K562 (cell line): ENCODE results near the gene SLC36A3. TPM values are rescaled to one million over a fixed set of nuclear protein-coding genes. Genes with fewer than 3 reads are reported as not detected.

ENCODE experiments used
- ATAC-seq: fragments of 200-7000 bp; cut with Tn5 transposase; 3 replicates; pipeline ENCODE4 v1.9.1; 2020; ENCODE audit warnings: moderate library complexity
- BruUV-seq: library from RNA; stranded (reverse); fragments of 400-500 nt; replicated peaks from 2 replicates; lab custom pipeline; 2021; lab: Mats Ljungman, UMichigan
- CTCF ChIA-PET: fragments of 300-600 bp; formaldehyde crosslinking; extraction: SDS; loops from one replicate; lab custom pipeline; 2021; ENCODE audit warnings: low intra/inter-chr PET ratio; lab: Yijun Ruan, JAX
- POLR2A ChIA-PET: fragments of 300-600, 350-650 bp; sonication (Branson Sonifier 250); formaldehyde crosslinking; extraction: SDS; loops from one replicate; lab custom pipeline; 2021; ENCODE audit warnings: antibody characterized with exemption, inconsistent platforms; lab: Yijun Ruan, JAX
- DNase-seq, 4 experiments: peaks; one replicate each; pipeline versions ENCODE4 v3.0.0 to v3.0.0-alpha.2; 2011 to 2018; ENCODE audit warnings: low spot score in 3 of 4, mixed read lengths in 3 of 4; ENCODE audit errors: extremely low read depth in 1 of 4
- FAIRE-seq: peaks from 2 replicates; lab custom pipeline; 2011; peaks lifted over from hg19 to GRCh38; lab: Jason Lieb, UNC
- H2AFZ ChIP-seq: 2 replicates; pipeline ENCODE4 v1.6.0; 2011; ENCODE audit warnings: low read depth, low read length, control low read depth, inconsistent platforms
- H3K27ac ChIP-seq: fragments of 200-600 bp; 3 replicates; pipeline ENCODE4 v1.8.0; 2011; ENCODE audit warnings: low read depth, mild to moderate bottlenecking, control low read depth, inconsistent platforms, low read length, moderate library complexity, mixed read lengths; ENCODE audit errors: extremely low read depth
- H3K27me3 ChIP-seq, 2 experiments: fragments of 300-600 bp in 1 of 2; 2 replicates in 1 of 2; 3 replicates in 1 of 2; pipeline versions ENCODE4 v1.6.0 to v1.8.0; 2011; ENCODE audit warnings: inconsistent platforms in 2 of 2, low read length in 2 of 2, mild to moderate bottlenecking in 1 of 2, mixed read lengths in 1 of 2, moderate library complexity in 1 of 2; ENCODE audit not compliant: control insufficient read depth in 2 of 2, insufficient read depth in 2 of 2
- H3K36me3 ChIP-seq: fragments of 300-600 bp; 3 replicates; pipeline ENCODE4 v1.8.0; 2011; ENCODE audit warnings: mild to moderate bottlenecking, low read length, inconsistent platforms; ENCODE audit not compliant: control insufficient read depth, insufficient read depth
- H3K4me1 ChIP-seq, 2 experiments: fragments of 200-600 bp in 1 of 2; replicated peaks in 1 of 2; 2 replicates in 1 of 2; 3 replicates in 1 of 2; pipeline versions ENCODE4 v1.5.1 to v1.8.0; 2011; ENCODE audit warnings: inconsistent platforms in 2 of 2, low read length in 2 of 2, mild to moderate bottlenecking in 1 of 2, mixed read lengths in 1 of 2, moderate library complexity in 1 of 2; ENCODE audit not compliant: control insufficient read depth in 2 of 2, insufficient read depth in 2 of 2
- H3K4me2 ChIP-seq: 2 replicates; pipeline ENCODE4 v1.6.1; 2011; ENCODE audit warnings: low read length, control low read depth, inconsistent platforms, mixed read lengths; ENCODE audit not compliant: insufficient read depth
- H3K4me3 ChIP-seq: fragments of 200-600 bp; sonication (generic), shearing (Covaris generic); 2 replicates; pipeline ENCODE4 v1.5.1; 2016; ENCODE audit warnings: control low read depth, inconsistent platforms
- H3K79me2 ChIP-seq: fragments of 200-600 bp; 3 replicates; pipeline ENCODE4 v1.8.0; 2011; ENCODE audit warnings: low read length, inconsistent platforms; ENCODE audit not compliant: control insufficient read depth, insufficient read depth
- H3K9ac ChIP-seq, 2 experiments: 2 replicates each; pipeline versions ENCODE4 v1.6.0 to v1.6.1; 2011; ENCODE audit warnings: low read depth in 2 of 2, low read length in 2 of 2, control low read depth in 1 of 2, inconsistent platforms in 1 of 2, mild to moderate bottlenecking in 1 of 2, mixed read lengths in 1 of 2; ENCODE audit not compliant: insufficient read depth in 1 of 2
- H3K9me1 ChIP-seq: one replicate; pipeline ENCODE4 v1.6.0; 2011; ENCODE audit warnings: inconsistent platforms, mild to moderate bottlenecking, low read length, moderate library complexity; ENCODE audit not compliant: control insufficient read depth, insufficient read depth
- H3K9me3 ChIP-seq: replicated peaks from 2 replicates; pipeline ENCODE4 v1.5.1; 2011; ENCODE audit warnings: low read depth, low read length, inconsistent platforms; ENCODE audit not compliant: control insufficient read depth, insufficient read depth
- H4K20me1 ChIP-seq: replicated peaks from 2 replicates; pipeline ENCODE4 v1.6.1; 2011; ENCODE audit warnings: low read length, inconsistent platforms, mixed read lengths; ENCODE audit not compliant: control insufficient read depth, insufficient read depth
- BMI1 ChIP-seq: fragments of 150-350 bp; IDR thresholded peaks from 2 replicates; pipeline ENCODE4 v1.6.1; 2014; ENCODE audit warnings: low read length
- CBFB ChIP-seq: sonication (generic); formaldehyde crosslinking; IDR thresholded peaks from 2 replicates; pipeline ENCODE4 v1.4.0; 2020; ENCODE audit warnings: mild to moderate bottlenecking, missing genetic modification reagents
- CBX1 ChIP-seq: sonication (generic); IDR thresholded peaks from 2 replicates; pipeline ENCODE4 v1.6.1; 2016; ENCODE audit warnings: antibody characterized with exemption, low read depth, mild to moderate bottlenecking
- CEBPB ChIP-seq: fragments of 450-650 bp; IDR thresholded peaks from 2 replicates; pipeline ENCODE4 v1.6.1; 2016; ENCODE audit warnings: missing genetic modification characterization, missing compliant biosample characterization
- CEBPG ChIP-seq, 3 experiments: fragments of 200-800 bp in 1 of 3; sonication (Bioruptor generic) in 1 of 3; sonication (generic) in 1 of 3; formaldehyde crosslinking in 1 of 3; IDR thresholded peaks in 2 of 3; conservative IDR thresholded peaks in 1 of 3; 2 replicates each; pipeline versions ENCODE4 v1.6.1 to v1.8.0; 2016 to 2022; ENCODE audit warnings: missing compliant biosample characterization in 2 of 3, missing genetic modification characterization in 2 of 3, mild to moderate bottlenecking in 1 of 3, missing genetic modification reagents in 1 of 3
- DIDO1 ChIP-seq: fragments of 450-650 bp; IDR thresholded peaks from 2 replicates; pipeline ENCODE4 v1.6.1; 2016; ENCODE audit warnings: low read depth, missing biosample characterization, missing genetic modification characterization
- ETS2 ChIP-seq: IDR thresholded peaks from 2 replicates; pipeline ENCODE4 v1.6.1; 2016; ENCODE audit warnings: borderline replicate concordance, missing genetic modification characterization, mild to moderate bottlenecking, moderate library complexity, missing compliant biosample characterization; ENCODE audit not compliant: poor library complexity, severe bottlenecking
- GATAD2B ChIP-seq: fragments of 450-650 bp; IDR thresholded peaks from 2 replicates; pipeline ENCODE4 v1.6.1; 2017; ENCODE audit warnings: mild to moderate bottlenecking, borderline replicate concordance
- ILK ChIP-seq: fragments of 450-650 bp; IDR thresholded peaks from 2 replicates; pipeline ENCODE4 v1.6.1; 2016; ENCODE audit warnings: missing genetic modification characterization, low read depth, mild to moderate bottlenecking, missing compliant biosample characterization, moderate library complexity, borderline replicate concordance
- MEF2A ChIP-seq: IDR thresholded peaks from 2 replicates; pipeline ENCODE4 v1.6.1; 2011; ENCODE audit warnings: low read depth, mild to moderate bottlenecking, low read length, moderate library complexity; ENCODE audit not compliant: control insufficient read depth
- NR1H2 ChIP-seq: sonication (generic); formaldehyde crosslinking; IDR thresholded peaks from 2 replicates; pipeline ENCODE4 v1.4.0; 2020; ENCODE audit warnings: mild to moderate bottlenecking, missing genetic modification reagents
- PCBP1 ChIP-seq: fragments of 200-400 bp; formaldehyde crosslinking; IDR thresholded peaks from 2 replicates; pipeline ENCODE4 v1.6.1; 2018; ENCODE audit warnings: mild to moderate bottlenecking, low read depth, low read length; ENCODE audit not compliant: poor library complexity, severe bottlenecking
- PHF8 ChIP-seq: fragments of 200-600 bp; sonication (generic); IDR thresholded peaks from 2 replicates; pipeline ENCODE4 v1.6.1; 2012; ENCODE audit warnings: mixed run types, mild to moderate bottlenecking, inconsistent platforms, low read length, moderate library complexity, borderline replicate concordance
- SLC30A9 ChIP-seq: fragments of 250-450 bp; sonication (Bioruptor Pico); IDR thresholded peaks from 2 replicates; pipeline ENCODE4 v1.8.0; 2022; ENCODE audit warnings: mild to moderate bottlenecking, moderate library complexity
- ZNF354B ChIP-seq: fragments of 250-450 bp; sonication (Bioruptor Pico); IDR thresholded peaks from 2 replicates; pipeline ENCODE4 v1.4.0; 2020
- ZNF584 ChIP-seq: fragments of 200-800 bp; sonication (Bioruptor generic); IDR thresholded peaks from 2 replicates; pipeline ENCODE4 v1.6.1; 2016; ENCODE audit warnings: low read depth, mild to moderate bottlenecking, missing genetic modification characterization, missing compliant biosample characterization
- WGBS: fragments of 100-300 bp; shearing (Covaris generic); methylation state at CpG from one replicate; pipeline ENCODE4 v1.1.6; 2016; ENCODE audit warnings: low coverage, mixed read lengths; ENCODE audit not compliant: insufficient coverage; ENCODE audit errors: missing lambda C conversion rate; 5-methylcytosine and 5-hydroxymethylcytosine counted together
- in situ Hi-C: fragments of 300-500 bp; cut with MboI; formaldehyde crosslinking; loops from 4 replicates; pipeline ENCODE4 v1.15.0; 2018; ENCODE audit warnings: inconsistent platforms, mixed read lengths
- intact Hi-C: fragments of 100-400 bp; cut with micrococcal nuclease; formaldehyde crosslinking; loops from 2 replicates; pipeline ENCODE4 v1.14.2; 2022
- polyA plus RNA-seq, 8 experiments: library from polyadenylated mRNA; depleted of rRNA in 4 of 8; stranded (reverse) in 5 of 8; unstranded in 3 of 8; fragments of >200 nt; fragmentation: Nextera tagmentation in 2 of 8; fragmentation: Illumina TruSeq in 1 of 8; extraction: Ambion mirVana in 2 of 8; extraction: Trizol in 1 of 8; gene quantifications; 2 replicates each; pipeline versions ENCODE4 v1.2.1 to v1.2.3, GENCODE V29; 2011 to 2014; ENCODE audit warnings: inconsistent platforms in 1 of 8, missing spikeins in 1 of 8
- total RNA-seq, 7 experiments: library from RNA; depleted of rRNA in 6 of 7; stranded (reverse); fragments of >200 nt in 6 of 7; fragmentation: Illumina TruSeq in 2 of 7; extraction: Trizol in 2 of 7; gene quantifications; 2 replicates each; pipeline versions ENCODE4 v1.2.1 to v1.2.3, GENCODE V29; 2011 to 2021; ENCODE audit warnings: low replicate concordance in 1 of 7
- TF ChIP-seq, protein P1 (sequence below): sonication (generic); IDR thresholded peaks from 2 replicates; pipeline ENCODE4 v1.6.1; 2016
- TF ChIP-seq, protein P2 (sequence below), 2 experiments: fragments of 450-650 bp in 1 of 2; sonication (generic) in 1 of 2; formaldehyde crosslinking in 1 of 2; IDR thresholded peaks in 1 of 2; conservative IDR thresholded peaks in 1 of 2; 2 replicates each; pipeline versions ENCODE4 v1.6.1 to v1.8.1; 2016 to 2023; ENCODE audit warnings: mild to moderate bottlenecking in 2 of 2, moderate library complexity in 2 of 2, inconsistent platforms in 1 of 2, missing genetic modification reagents in 1 of 2

SLC36A3 gene
- total and polyA plus RNA-seq, 9 of the 15 experiments (the other 6 are each of a cell fraction or from before 2014, with no cell fraction given): not detected

DNA sequence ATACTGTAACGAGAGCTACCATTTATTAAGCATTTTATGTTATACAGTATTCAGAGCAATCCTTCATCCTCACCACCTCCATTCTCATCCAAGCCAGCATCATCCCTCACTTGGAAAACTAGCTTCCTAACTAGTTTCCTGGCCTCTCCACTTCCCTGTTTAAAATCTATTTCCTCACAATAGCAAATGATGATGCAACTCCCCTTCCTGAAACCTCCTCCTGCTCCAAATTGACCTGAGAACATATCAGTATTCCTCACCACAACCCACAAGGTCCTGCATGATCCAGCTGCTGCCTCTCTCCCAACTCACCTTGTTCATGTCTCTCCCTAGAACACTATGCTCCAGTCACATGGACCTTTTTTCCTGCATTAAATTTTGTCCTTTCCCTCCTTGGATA lies 48.1 kb upstream of the SLC36A3 start:
- CTCF ChIA-PET: interaction anchor here (0.6 kb wide), 1 partner anchor 85 kb away, joined by 3 read pairs; no protein-coding TSS in a partner anchor
- WGBS: 0% methylated on average over 1 of the region's 1 CpG
- TF ChIP-seq CBX1 (no peak), BMI1 (no peak), CEBPG (CRISPR knock-in tag; IDR thresholded peaks at IDR 0.05) (no peak), CEBPG (tag; conservative IDR thresholded peaks at IDR 0.05 in 1 of 2, IDR thresholded peaks at IDR 0.05 in 1 of 2) (peak; percentile 59 to 71), ZNF354B (CRISPR knock-in tag) (no peak), ILK (no peak), ETS2 (tag) (no peak), NR1H2 (CRISPR knock-in tag) (no peak), PHF8 (no peak), PCBP1 (no peak), MEF2A (no peak), ZNF584 (CRISPR knock-in tag) (no peak), SLC30A9 (CRISPR knock-in tag) (no peak), CBFB (CRISPR knock-in tag) (no peak), GATAD2B (no peak), CEBPB (peak; percentile 67), DIDO1 (no peak)
- TF ChIP-seq, protein P1, sequence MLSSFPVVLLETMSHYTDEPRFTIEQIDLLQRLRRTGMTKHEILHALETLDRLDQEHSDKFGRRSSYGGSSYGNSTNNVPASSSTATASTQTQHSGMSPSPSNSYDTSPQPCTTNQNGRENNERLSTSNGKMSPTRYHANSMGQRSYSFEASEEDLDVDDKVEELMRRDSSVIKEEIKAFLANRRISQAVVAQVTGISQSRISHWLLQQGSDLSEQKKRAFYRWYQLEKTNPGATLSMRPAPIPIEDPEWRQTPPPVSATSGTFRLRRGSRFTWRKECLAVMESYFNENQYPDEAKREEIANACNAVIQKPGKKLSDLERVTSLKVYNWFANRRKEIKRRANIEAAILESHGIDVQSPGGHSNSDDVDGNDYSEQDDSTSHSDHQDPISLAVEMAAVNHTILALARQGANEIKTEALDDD: no peak
- TF ChIP-seq, protein P2, sequence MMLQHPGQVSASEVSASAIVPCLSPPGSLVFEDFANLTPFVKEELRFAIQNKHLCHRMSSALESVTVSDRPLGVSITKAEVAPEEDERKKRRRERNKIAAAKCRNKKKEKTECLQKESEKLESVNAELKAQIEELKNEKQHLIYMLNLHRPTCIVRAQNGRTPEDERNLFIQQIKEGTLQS (IDR thresholded peaks at IDR 0.05): peak; percentile 72
- TF ChIP-seq, protein P2 (CRISPR knock-in tag; conservative IDR thresholded peaks at IDR 0.05): no peak

More for the DNA sequence above, 48.1 kb upstream of the SLC36A3 start:
- ATAC-seq: no peak
- Histone ChIP-seq H3K4me2 (no peak overlapping the region), H3K36me3 (no peaks in the 10 kb centered on the region), H3K4me1 (no peaks in the 10 kb centered on the region), H3K4me3 (no peak overlapping the region), H3K9me3 (no peaks in the 10 kb centered on the region), H3K9me1 (no peaks in the 10 kb centered on the region), H2AFZ (no peak overlapping the region), H4K20me1 (no peaks in the 10 kb centered on the region), H3K79me2 (no peaks in the 10 kb centered on the region), H3K27me3 (peaks cover 0 to 8% of the 10 kb centered on the region in 2 experiments; a peak in 3 of 5 replicates), H3K9ac (no peak overlapping the region), H3K27ac (no peak overlapping the region)
- in situ Hi-C loops: no loop called here
- no peak for DNase-seq
- BruUV-seq: no TSS peak
- no peak for FAIRE-seq
- intact Hi-C loops: no loop called here
- POLR2A ChIA-PET: no interaction called here
